CD4-positive, alpha-beta T cell (primary cell): ENCODE data around the gene UPP2. TPM values are rescaled to one million over a fixed set of nuclear protein-coding genes. Genes with fewer than 3 reads are reported as not detected.

ENCODE experiments used
- ATAC-seq: fragments of 200-7000 bp; cut with Tn5 transposase; one replicate; pipeline ENCODE4 v1.10.0; 2022; ENCODE audit warnings: mild to moderate bottlenecking; ENCODE audit not compliant: poor library complexity
- CTCF ChIA-PET: fragments of 350-600 bp; sonication (Branson Sonifier 250); formaldehyde crosslinking; loops from one replicate; lab custom pipeline; 2021; ENCODE audit warnings: antibody characterized with exemption, inconsistent platforms; lab: Charles Lee
- POLR2A ChIA-PET: fragments of 350-600 bp; sonication (Branson Sonifier 250); formaldehyde crosslinking; loops from one replicate; lab custom pipeline; 2021; ENCODE audit warnings: antibody characterized with exemption, inconsistent platforms; lab: Charles Lee
- DNase-seq, 14 experiments: peaks; one replicate each; pipeline ENCODE4 v3.0.0-alpha.2; 2013 to 2020; ENCODE audit warnings: mixed read lengths in 2 of 14
- H3K27ac ChIP-seq, 2 donors: one replicate each; pipeline versions ENCODE4 v1.5.1 to v1.7.0; 2013; ENCODE audit warnings: low read length in 2 of 2, low read depth in 1 of 2, mild to moderate bottlenecking in 1 of 2
- H3K27me3 ChIP-seq, 2 experiments: 1 replicate in 1 of 2; 2 replicates in 1 of 2; pipeline versions ENCODE4 v1.6.1 to v1.7.0; 2013; ENCODE audit warnings: low read length in 2 of 2, control low read depth in 1 of 2, mild to moderate bottlenecking in 1 of 2, moderate library complexity in 1 of 2; ENCODE audit not compliant: insufficient read depth in 2 of 2, control insufficient read depth in 1 of 2
- H3K36me3 ChIP-seq: one replicate; pipeline ENCODE4 v1.6.1; 2013; ENCODE audit warnings: low read length, control low read depth; ENCODE audit not compliant: insufficient read depth
- H3K4me1 ChIP-seq: one replicate; pipeline ENCODE4 v1.6.1; 2013; ENCODE audit warnings: low read length, control low read depth; ENCODE audit not compliant: insufficient read depth
- H3K4me3 ChIP-seq: one replicate; pipeline ENCODE4 v1.5.1; 2013; ENCODE audit warnings: mild to moderate bottlenecking, low read length, moderate library complexity
- H3K9me3 ChIP-seq, 2 experiments: 1 replicate in 1 of 2; 2 replicates in 1 of 2; pipeline versions ENCODE4 v1.6.1 to v1.7.0; 2013; ENCODE audit warnings: low read length in 2 of 2, mild to moderate bottlenecking in 2 of 2, control low read depth in 1 of 2, moderate library complexity in 1 of 2; ENCODE audit not compliant: control insufficient read depth in 1 of 2, insufficient read depth in 1 of 2
- H3K27ac Mint-ChIP-seq: one replicate; pipeline ENCODE4 v1.8.0; 2020; ENCODE audit warnings: mixed read lengths
- H3K27me3 Mint-ChIP-seq: one replicate; pipeline ENCODE4 v1.8.0; 2021; ENCODE audit warnings: mixed read lengths
- H3K36me3 Mint-ChIP-seq: one replicate; pipeline ENCODE4 v1.8.0; 2021; ENCODE audit warnings: low read depth, mixed read lengths
- H3K4me1 Mint-ChIP-seq: one replicate; pipeline ENCODE4 v1.8.0; 2021; ENCODE audit warnings: low read depth, mixed read lengths
- H3K4me3 Mint-ChIP-seq: one replicate; pipeline ENCODE4 v1.8.0; 2020; ENCODE audit warnings: mild to moderate bottlenecking, mixed read lengths
- H3K9me3 Mint-ChIP-seq: one replicate; pipeline ENCODE4 v1.8.0; 2020; ENCODE audit warnings: mixed read lengths
- CTCF ChIP-seq: fragments of 200-600 bp; IDR thresholded peaks from one replicate; pipeline ENCODE4 v1.8.0; 2022; ENCODE audit warnings: antibody characterized with exemption, mild to moderate bottlenecking
- intact Hi-C, 2 experiments: fragments of 100-400 bp; cut with DNase I in 1 of 2; cut with micrococcal nuclease in 1 of 2; formaldehyde crosslinking; loops; one replicate each; pipeline versions ENCODE4 v1.15.1 to v1.9.0; 2023 to 2025; cut with DNase I, micrococcal nuclease
- total RNA-seq, 174 experiments: library from RNA in 2 of 174; stranded (reverse) in 2 of 174; gene quantifications; one replicate each; pipeline ENCODE4 v1.2.3 and lab custom pipeline; 2021 to 2026

UPP2 gene
- total RNA-seq, 2 experiments from 2014 or later = not detected

- Histone ChIP-seq H3K4me1 (no peaks in the 10 kb centered on the region), H3K9me3 (no peaks in the 10 kb centered on the region), H3K36me3 (no peaks in the 10 kb centered on the region), H3K27me3 (peaks cover 0 to 9% of the 10 kb centered on the region in 2 experiments), H3K27ac (no peak overlapping the region), H3K4me3 (no peak overlapping the region)
- no peak for TF ChIP-seq CTCF
- peaks cover 16% of the 10 kb centered on the region for H3K27me3 Mint-ChIP-seq
- H3K36me3 Mint-ChIP-seq = no peaks in the 10 kb centered on the region
- POLR2A ChIA-PET = no interaction called here
- H3K9me3 Mint-ChIP-seq = no peaks in the 10 kb centered on the region
- H3K27ac Mint-ChIP-seq = no peak overlapping the region
- DNase-seq (no peak), ATAC-seq (no peak)
- CTCF ChIA-PET = no interaction called here
- intact Hi-C loops = no loop called here
- H3K4me1 Mint-ChIP-seq = no peaks in the 10 kb centered on the region
- no peak overlapping the region for H3K4me3 Mint-ChIP-seq
Observed at GRCh38 chr2:158131483-158131912, 29.8 kb downstream of the UPP2 start.

GRCh38 chr2:158131919-158132566, 30.4 kb downstream of the UPP2 start:
- Histone ChIP-seq H3K9me3 (no peaks in the 10 kb centered on the region), H3K36me3 (no peaks in the 10 kb centered on the region), H3K4me1 (no peaks in the 10 kb centered on the region), H3K27me3 (peaks cover 0 to 5% of the 10 kb centered on the region in 2 experiments), H3K27ac (no peak overlapping the region), H3K4me3 (no peak overlapping the region)
- DNase-seq (no peak), ATAC-seq (no peak)
- Mint-ChIP-seq H3K4me1 (no peaks in the 10 kb centered on the region), H3K36me3 (no peaks in the 10 kb centered on the region), H3K27ac (no peak overlapping the region), H3K9me3 (no peaks in the 10 kb centered on the region), H3K4me3 (no peak overlapping the region), H3K27me3 (peaks cover 10% of the 10 kb centered on the region)
- ChIA-PET CTCF (no interaction called here), POLR2A (no interaction called here)
- no peak for TF ChIP-seq CTCF
- intact Hi-C loops = no loop called here

GRCh38 chr2:158134055-158134454, 32.4 kb downstream of the UPP2 start:
- ATAC-seq (no peak), DNase-seq (no peak)
- Histone ChIP-seq H3K27ac (no peak overlapping the region), H3K4me1 (no peaks in the 10 kb centered on the region), H3K27me3 (peaks cover 0 to 5% of the 10 kb centered on the region in 2 experiments), H3K9me3 (no peaks in the 10 kb centered on the region), H3K36me3 (no peaks in the 10 kb centered on the region), H3K4me3 (no peak overlapping the region)
- no peak overlapping the region for H3K27ac Mint-ChIP-seq
- peaks cover 8% of the 10 kb centered on the region for H3K27me3 Mint-ChIP-seq
- TF ChIP-seq CTCF = no peak
- CTCF ChIA-PET = no interaction called here
- H3K9me3 Mint-ChIP-seq = no peaks in the 10 kb centered on the region
- H3K36me3 Mint-ChIP-seq = no peaks in the 10 kb centered on the region
- POLR2A ChIA-PET = no interaction called here
- H3K4me1 Mint-ChIP-seq = no peaks in the 10 kb centered on the region
- intact Hi-C loops = no loop called here
- H3K4me3 Mint-ChIP-seq = no peak overlapping the region
